ENCODE data around the gene MESP1. TPM values are rescaled to one million over a fixed set of nuclear protein-coding genes. Genes with fewer than 3 reads are reported as not detected.

MESP1 gene
- total RNA-seq, 1 experiment from 2014 or later = 8.8 TPM

GRCh38 chr15:89795996-89796395 lies 44.9 kb upstream of the MESP1 start:
- H3K4me3 ChIP-seq (replicated peaks in 1 of 2; ENCODE audit: low read depth in 1 of 2, low read length in 2 of 2) = no peak overlapping the region
- H3K9me3 ChIP-seq (ENCODE audit: control insufficient read depth in 1 of 2, insufficient read depth in 1 of 2, low read depth in 1 of 2, low read length in 2 of 2) = no peaks in the 10 kb centered on the region
- intact Hi-C loops (cut with micrococcal nuclease) = no loop called here
- no peaks in the 10 kb centered on the region for H3K27me3 ChIP-seq (ENCODE audit: insufficient read depth, low read length)
- no peak overlapping the region for H3K27ac ChIP-seq (ENCODE audit: low read depth, low read length)
- no peaks in the 10 kb centered on the region for H3K36me3 ChIP-seq (ENCODE audit: control insufficient read depth in 1 of 2, insufficient read depth in 2 of 2, low read length in 2 of 2)
- ATAC-seq (no peak), DNase-seq (ENCODE audit: low read depth, low spot score) (no peak)
- H4K20me1 ChIP-seq (ENCODE audit: insufficient read depth) = no peaks in the 10 kb centered on the region
- H3K79me2 ChIP-seq (ENCODE audit: insufficient read depth, low read length) = no peaks in the 10 kb centered on the region
- no TSS peak for BruUV-seq (replicated peaks)
- POLR2A ChIA-PET = no interaction called here
- CTCF ChIA-PET = no interaction called here
- H3K4me2 ChIP-seq (ENCODE audit: low read length) = no peak overlapping the region
- no peak for TF ChIP-seq POLR2AphosphoS5 (IDR thresholded peaks at IDR 0.05; ENCODE audit: low read depth, low read length)
- TF ChIP-seq ZFX (IDR thresholded peaks at IDR 0.05) = no peak
- TF ChIP-seq POLR2A (IDR thresholded peaks at IDR 0.05; ENCODE audit: borderline replicate concordance, extremely low read depth, insufficient read depth, insufficient read length) = no peak
- no peak for TF ChIP-seq TCF7L2 (IDR thresholded peaks at IDR 0.05; ENCODE audit: borderline replicate concordance, extremely low read depth, insufficient read depth, insufficient read length)
- H3K9ac ChIP-seq (ENCODE audit: low read length) = no peak overlapping the region
- H2AFZ ChIP-seq (ENCODE audit: low read depth, low read length, poor library complexity, severe bottlenecking) = no peak overlapping the region
- H3K4me1 ChIP-seq (ENCODE audit: control insufficient read depth in 1 of 2, insufficient read depth in 2 of 2, low read length in 2 of 2) = peaks cover 4% of the 10 kb centered on the region in 2 experiments; a peak in 1 of 4 replicates
- RAD21 ChIA-PET (ENCODE audit: low non-redundant PET in 1 of 2, low total read pairs in 2 of 2, uncharacterized antibody in 2 of 2, unreplicated experiment in 2 of 2) = no interaction called here
- H3K9me2 ChIP-seq (ENCODE audit: insufficient read depth) = no peaks in the 10 kb centered on the region

DNA sequence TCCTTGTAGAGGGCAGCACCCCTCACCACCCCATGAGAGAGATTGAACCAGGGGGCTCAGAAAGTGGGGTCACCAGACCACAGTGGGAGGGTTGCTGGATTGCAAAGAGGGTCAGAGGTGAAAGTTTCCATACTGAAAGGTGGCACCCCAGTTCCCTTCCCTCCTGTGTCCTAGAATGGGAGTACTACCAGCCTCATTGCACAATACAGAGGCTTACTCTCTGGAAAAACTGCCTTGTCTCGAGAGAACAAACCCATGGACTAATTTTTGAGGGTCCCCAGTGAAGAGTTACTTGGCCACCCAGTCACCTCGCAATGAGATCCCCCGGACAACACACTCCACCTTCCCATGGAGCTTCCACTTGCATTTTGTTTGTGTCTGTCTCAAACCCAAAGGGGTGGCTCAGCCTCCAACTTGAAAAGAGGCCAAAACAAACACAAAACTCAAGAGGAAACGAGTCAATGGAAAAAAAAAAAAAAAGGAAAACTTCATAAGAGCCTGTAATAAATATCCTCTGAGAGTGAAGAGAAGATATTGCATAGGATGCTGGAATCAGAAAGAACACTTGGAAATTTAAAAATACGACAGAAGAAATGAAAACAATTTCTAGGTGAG lies 43.7 kb upstream of the MESP1 start:
- H4K20me1 ChIP-seq (ENCODE audit: insufficient read depth) = no peaks in the 10 kb centered on the region
- no peak overlapping the region for H3K4me3 ChIP-seq (replicated peaks in 1 of 2; ENCODE audit: low read depth in 1 of 2, low read length in 2 of 2)
- H3K4me1 ChIP-seq (ENCODE audit: control insufficient read depth in 1 of 2, insufficient read depth in 2 of 2, low read length in 2 of 2) = peaks cover 4% of the 10 kb centered on the region in 2 experiments; a peak in 1 of 4 replicates
- intact Hi-C loops (cut with micrococcal nuclease) = no loop called here
- no peak overlapping the region for H2AFZ ChIP-seq (ENCODE audit: low read depth, low read length, poor library complexity, severe bottlenecking)
- RAD21 ChIA-PET (ENCODE audit: low non-redundant PET in 1 of 2, low total read pairs in 2 of 2, uncharacterized antibody in 2 of 2, unreplicated experiment in 2 of 2) = no interaction called here
- no peaks in the 10 kb centered on the region for H3K9me3 ChIP-seq (ENCODE audit: control insufficient read depth in 1 of 2, insufficient read depth in 1 of 2, low read depth in 1 of 2, low read length in 2 of 2)
- no peak overlapping the region for H3K9ac ChIP-seq (ENCODE audit: low read length)
- H3K36me3 ChIP-seq (ENCODE audit: control insufficient read depth in 1 of 2, insufficient read depth in 2 of 2, low read length in 2 of 2) = no peaks in the 10 kb centered on the region
- POLR2A ChIA-PET = no interaction called here
- no peak for TF ChIP-seq ATF3 (IDR thresholded peaks at IDR 0.05)
- no peak for TF ChIP-seq ZFX (IDR thresholded peaks at IDR 0.05)
- TF ChIP-seq POLR2AphosphoS5 (IDR thresholded peaks at IDR 0.05; ENCODE audit: low read depth, low read length) = no peak
- no peak for TF ChIP-seq SP1 (IDR thresholded peaks at IDR 0.05; ENCODE audit: low read depth)
- TF ChIP-seq EZH2phosphoT487 (IDR thresholded peaks at IDR 0.05; ENCODE audit: borderline replicate concordance) = no peak
- TF ChIP-seq ELF1 (IDR thresholded peaks at IDR 0.05; ENCODE audit: borderline replicate concordance, low read depth) = no peak
- no peak for TF ChIP-seq EZH2 (IDR thresholded peaks at IDR 0.05)
- TF ChIP-seq MAX (IDR thresholded peaks at IDR 0.05) = no peak
- H3K79me2 ChIP-seq (ENCODE audit: insufficient read depth, low read length) = no peaks in the 10 kb centered on the region
- ATAC-seq = no peak
- H3K4me2 ChIP-seq (ENCODE audit: low read length) = no peak overlapping the region
- CTCF ChIA-PET = no interaction called here
- no peak overlapping the region for H3K27ac ChIP-seq (ENCODE audit: low read depth, low read length)
- BruUV-seq (replicated peaks) = no TSS peak
- DNase-seq (ENCODE audit: low read depth, low spot score) = no peak
- no peaks in the 10 kb centered on the region for H3K9me2 ChIP-seq (ENCODE audit: insufficient read depth)
- no peaks in the 10 kb centered on the region for H3K27me3 ChIP-seq (ENCODE audit: insufficient read depth, low read length)
